ENCODE data around the gene RAX2.
"Not testable (repeated sequence)": the region's sequence is repeated elsewhere in the genome, so short reads cannot be mapped to it uniquely, and the experiment has no call there.

RAX2 gene

GRCh38 chr19:3757705-3758104 is 14.3 kb downstream of the RAX2 start:
- DNase-seq, result not testable (repeated sequence)

- no peak for DNase-seq
These were observed 18.2 kb downstream of the RAX2 start for GRCh38 chr19:3753631-3754410.

- DNase-seq, result no peak
These were observed 19.5 kb downstream of the RAX2 start for GRCh38 chr19:3752492-3752891.

GRCh38 chr19:3751236-3751635 is 20.8 kb downstream of the RAX2 start:
- no peak for DNase-seq

- DNase-seq, result no peak
These were observed 21.8 kb downstream of the RAX2 start for GRCh38 chr19:3750211-3750610.

GRCh38 chr19:3748965-3749364 is 23.1 kb downstream of the RAX2 start:
- no peak for DNase-seq

- DNase-seq, result no peak
These were observed 25.5 kb downstream of the RAX2 start for GRCh38 chr19:3746371-3747056.

GRCh38 chr19:3745363-3746045 is 26.5 kb downstream of the RAX2 start:
- no peak for DNase-seq

- no peak for DNase-seq
These were observed 28.5 kb downstream of the RAX2 start for GRCh38 chr19:3743486-3743885.

GRCh38 chr19:3740431-3740830 is 31.6 kb downstream of the RAX2 start:
- no peak for DNase-seq

- DNase-seq, result no peak
These were observed 33.4 kb downstream of the RAX2 start for GRCh38 chr19:3738477-3739220.

GRCh38 chr19:3737487-3738205 is 34.4 kb downstream of the RAX2 start:
- DNase-seq, result no peak

- DNase-seq, result no peak
These were observed 35.8 kb downstream of the RAX2 start for GRCh38 chr19:3736106-3736724.

GRCh38 chr19:3734310-3734600 is 37.8 kb downstream of the RAX2 start:
- no peak for DNase-seq

- no peak for DNase-seq
These were observed 38.3 kb downstream of the RAX2 start for GRCh38 chr19:3733549-3734309.

GRCh38 chr19:3732108-3732507 is 39.9 kb downstream of the RAX2 start:
- DNase-seq, result no peak

- no peak for DNase-seq
These were observed 41.5 kb downstream of the RAX2 start for GRCh38 chr19:3730457-3730958.

GRCh38 chr19:3725640-3726310 is 46.3 kb downstream of the RAX2 start:
- no peak for DNase-seq

GRCh38 chr19:3725121-3725520 is 46.9 kb downstream of the RAX2 start:
- DNase-seq, result no peak

GRCh38 chr19:3723883-3724282 is 48.1 kb downstream of the RAX2 start:
- peak; percentile 69 for DNase-seq

- DNase-seq, result no peak
These were observed 48.9 kb downstream of the RAX2 start for GRCh38 chr19:3723110-3723488.
